ENCODE measurements around the gene OR8H2.
"Not testable (repeated sequence)": the region's sequence is repeated elsewhere in the genome, so short reads cannot be mapped to it uniquely, and the experiment has no call there.

OR8H2 gene
- 0 reads per million in 3 donors for total RNA-seq

- no peak within 1 kb of the TSS for H3K4me3 ChIP-seq (ENCODE audit: insufficient read depth, low read depth, low read length, poor library complexity, severe bottlenecking)
- H3K36me3 ChIP-seq (ENCODE audit: control insufficient read depth, insufficient read depth, low read length) = no peaks in the 10 kb centered on the region
- DNase-seq = no peak
- no peak within 1 kb of the TSS for H3K27ac ChIP-seq (ENCODE audit: insufficient read depth, low read length, poor library complexity, severe bottlenecking)
- H3K4me1 ChIP-seq (ENCODE audit: control insufficient read depth, insufficient read depth, low read length, poor library complexity, severe bottlenecking) = no peaks in the 10 kb centered on the region
- H3K27me3 ChIP-seq (replicated peaks; ENCODE audit: control insufficient read depth, insufficient read depth, low read length, poor library complexity, severe bottlenecking) = no peaks in the 10 kb centered on the region
- H3K9me3 ChIP-seq (ENCODE audit: control insufficient read depth, low read length) = no peaks in the 10 kb centered on the region
Measured at GRCh38 chr11:56103210-56103737, at the start of gene OR8H2. Gene OR8H2, plus strand, starts transcription at chr11:56103687. Its CDS starts 1,356 bp downstream, at chr11:56105043.

GRCh38 chr11:56056366-56056765 lies 47.1 kb upstream of the OR8H2 start:
- not testable (repeated sequence) for DNase-seq; H3K4me1 ChIP-seq (ENCODE audit: control insufficient read depth, insufficient read depth, low read length, poor library complexity, severe bottlenecking); H3K36me3 ChIP-seq (ENCODE audit: control insufficient read depth, insufficient read depth, low read length); H3K9me3 ChIP-seq (ENCODE audit: control insufficient read depth, low read length); H3K27ac ChIP-seq (ENCODE audit: insufficient read depth, low read length, poor library complexity, severe bottlenecking); H3K27me3 ChIP-seq (replicated peaks; ENCODE audit: control insufficient read depth, insufficient read depth, low read length, poor library complexity, severe bottlenecking); H3K4me3 ChIP-seq (ENCODE audit: insufficient read depth, low read depth, low read length, poor library complexity, severe bottlenecking)

GRCh38 chr11:56057661-56058237 lies 45.7 kb upstream of the OR8H2 start:
- not testable (repeated sequence) for H3K36me3 ChIP-seq (ENCODE audit: control insufficient read depth, insufficient read depth, low read length); H3K27me3 ChIP-seq (replicated peaks; ENCODE audit: control insufficient read depth, insufficient read depth, low read length, poor library complexity, severe bottlenecking); H3K27ac ChIP-seq (ENCODE audit: insufficient read depth, low read length, poor library complexity, severe bottlenecking); H3K4me3 ChIP-seq (ENCODE audit: insufficient read depth, low read depth, low read length, poor library complexity, severe bottlenecking); DNase-seq; H3K9me3 ChIP-seq (ENCODE audit: control insufficient read depth, low read length); H3K4me1 ChIP-seq (ENCODE audit: control insufficient read depth, insufficient read depth, low read length, poor library complexity, severe bottlenecking)

GRCh38 chr11:56058260-56058780 lies 45.2 kb upstream of the OR8H2 start:
- H3K4me3 ChIP-seq (ENCODE audit: insufficient read depth, low read depth, low read length, poor library complexity, severe bottlenecking); H3K27ac ChIP-seq (ENCODE audit: insufficient read depth, low read length, poor library complexity, severe bottlenecking); H3K27me3 ChIP-seq (replicated peaks; ENCODE audit: control insufficient read depth, insufficient read depth, low read length, poor library complexity, severe bottlenecking); H3K4me1 ChIP-seq (ENCODE audit: control insufficient read depth, insufficient read depth, low read length, poor library complexity, severe bottlenecking); DNase-seq; H3K9me3 ChIP-seq (ENCODE audit: control insufficient read depth, low read length); H3K36me3 ChIP-seq (ENCODE audit: control insufficient read depth, insufficient read depth, low read length): not testable (repeated sequence)

GRCh38 chr11:56066980-56067379 lies 36.5 kb upstream of the OR8H2 start:
- Histone ChIP-seq H3K4me3 (ENCODE audit: insufficient read depth, low read depth, low read length, poor library complexity, severe bottlenecking) (no peak overlapping the region), H3K36me3 (ENCODE audit: control insufficient read depth, insufficient read depth, low read length) (no peaks in the 10 kb centered on the region), H3K4me1 (ENCODE audit: control insufficient read depth, insufficient read depth, low read length, poor library complexity, severe bottlenecking) (no peaks in the 10 kb centered on the region), H3K27ac (ENCODE audit: insufficient read depth, low read length, poor library complexity, severe bottlenecking) (no peak overlapping the region), H3K27me3 (replicated peaks; ENCODE audit: control insufficient read depth, insufficient read depth, low read length, poor library complexity, severe bottlenecking) (no peaks in the 10 kb centered on the region), H3K9me3 (ENCODE audit: control insufficient read depth, low read length) (no peaks in the 10 kb centered on the region)
- no peak for DNase-seq

GRCh38 chr11:56089697-56090096 lies 13.8 kb upstream of the OR8H2 start:
- Histone ChIP-seq H3K27ac (ENCODE audit: insufficient read depth, low read length, poor library complexity, severe bottlenecking) (no peak overlapping the region), H3K36me3 (ENCODE audit: control insufficient read depth, insufficient read depth, low read length) (no peaks in the 10 kb centered on the region), H3K4me3 (ENCODE audit: insufficient read depth, low read depth, low read length, poor library complexity, severe bottlenecking) (no peak overlapping the region), H3K4me1 (ENCODE audit: control insufficient read depth, insufficient read depth, low read length, poor library complexity, severe bottlenecking) (no peaks in the 10 kb centered on the region), H3K27me3 (replicated peaks; ENCODE audit: control insufficient read depth, insufficient read depth, low read length, poor library complexity, severe bottlenecking) (no peaks in the 10 kb centered on the region), H3K9me3 (ENCODE audit: control insufficient read depth, low read length) (no peaks in the 10 kb centered on the region)
- no peak for DNase-seq

- no peak for DNase-seq
- no peak within 1 kb of the TSS for H3K4me3 ChIP-seq (ENCODE audit: insufficient read depth, low read depth, low read length, poor library complexity, severe bottlenecking)
- H3K36me3 ChIP-seq (ENCODE audit: control insufficient read depth, insufficient read depth, low read length) = no peaks in the 10 kb centered on the region
- no peaks in the 10 kb centered on the region for H3K4me1 ChIP-seq (ENCODE audit: control insufficient read depth, insufficient read depth, low read length, poor library complexity, severe bottlenecking)
- no peak within 1 kb of the TSS for H3K27ac ChIP-seq (ENCODE audit: insufficient read depth, low read length, poor library complexity, severe bottlenecking)
- no peaks in the 10 kb centered on the region for H3K9me3 ChIP-seq (ENCODE audit: control insufficient read depth, low read length)
- H3K27me3 ChIP-seq (replicated peaks; ENCODE audit: control insufficient read depth, insufficient read depth, low read length, poor library complexity, severe bottlenecking) = no peaks in the 10 kb centered on the region
Measured at GRCh38 chr11:56093008-56093407, 10.5 kb upstream of the OR8H2 start, which contains the start of gene OR8I2. Gene OR8I2, plus strand, starts transcription at chr11:56093308. Its CDS starts 0 bp downstream, at chr11:56093308.

- Histone ChIP-seq H3K4me1 (ENCODE audit: control insufficient read depth, insufficient read depth, low read length, poor library complexity, severe bottlenecking) (no peaks in the 10 kb centered on the region), H3K4me3 (ENCODE audit: insufficient read depth, low read depth, low read length, poor library complexity, severe bottlenecking) (no peak within 1 kb of the TSS), H3K27me3 (replicated peaks; ENCODE audit: control insufficient read depth, insufficient read depth, low read length, poor library complexity, severe bottlenecking) (no peaks in the 10 kb centered on the region), H3K27ac (ENCODE audit: insufficient read depth, low read length, poor library complexity, severe bottlenecking) (no peak within 1 kb of the TSS), H3K36me3 (ENCODE audit: control insufficient read depth, insufficient read depth, low read length) (no peaks in the 10 kb centered on the region), H3K9me3 (ENCODE audit: control insufficient read depth, low read length) (no peaks in the 10 kb centered on the region)
- DNase-seq = no peak
Measured at GRCh38 chr11:56122073-56122472, 18.6 kb downstream of the OR8H2 start, which contains the start of gene OR8H3. Gene OR8H3, plus strand, starts transcription at chr11:56122373. Its CDS starts 0 bp downstream, at chr11:56122373.

GRCh38 chr11:56140151-56140661 lies 36.7 kb downstream of the OR8H2 start, which contains the start of gene OR8J3:
Gene OR8J3, minus strand, starts transcription at chr11:56140201. Its CDS starts 2,483 bp downstream, at chr11:56137718.
- Histone ChIP-seq H3K27ac (ENCODE audit: insufficient read depth, low read length, poor library complexity, severe bottlenecking) (no peak within 1 kb of the TSS), H3K27me3 (replicated peaks; ENCODE audit: control insufficient read depth, insufficient read depth, low read length, poor library complexity, severe bottlenecking) (no peaks in the 10 kb centered on the region), H3K9me3 (ENCODE audit: control insufficient read depth, low read length) (no peaks in the 10 kb centered on the region), H3K4me3 (ENCODE audit: insufficient read depth, low read depth, low read length, poor library complexity, severe bottlenecking) (no peak within 1 kb of the TSS), H3K36me3 (ENCODE audit: control insufficient read depth, insufficient read depth, low read length) (no peaks in the 10 kb centered on the region), H3K4me1 (ENCODE audit: control insufficient read depth, insufficient read depth, low read length, poor library complexity, severe bottlenecking) (no peaks in the 10 kb centered on the region)
- DNase-seq = no peak

GRCh38 chr11:56143681-56144080 lies 40.2 kb downstream of the OR8H2 start:
- H3K36me3 ChIP-seq (ENCODE audit: control insufficient read depth, insufficient read depth, low read length); H3K27me3 ChIP-seq (replicated peaks; ENCODE audit: control insufficient read depth, insufficient read depth, low read length, poor library complexity, severe bottlenecking); H3K4me3 ChIP-seq (ENCODE audit: insufficient read depth, low read depth, low read length, poor library complexity, severe bottlenecking); H3K9me3 ChIP-seq (ENCODE audit: control insufficient read depth, low read length); DNase-seq; H3K4me1 ChIP-seq (ENCODE audit: control insufficient read depth, insufficient read depth, low read length, poor library complexity, severe bottlenecking); H3K27ac ChIP-seq (ENCODE audit: insufficient read depth, low read length, poor library complexity, severe bottlenecking): not testable (repeated sequence)

Data from effector memory CD4-positive, alpha-beta T cell (primary cell).